ENCODE data around the gene CCDC88B.
"Not testable (repeated sequence)": the region's sequence is repeated elsewhere in the genome, so short reads cannot be mapped to it uniquely, and the experiment has no call there.

The CCDC88B gene

GRCh38 chr11:64305075-64305690 is 34.8 kb upstream of the CCDC88B start, which contains the start of gene ESRRA:
Gene ESRRA, plus strand, starts transcription at chr11:64305524. Its CDS starts 1,656 bp downstream, at chr11:64307180.
- Histone ChIP-seq H3K9ac (ENCODE audit: low read length in 5 of 5) (peak within 1 kb of the TSS; percentile 26 to 83 (median 78)), H3K27ac (ENCODE audit: low read depth, low read length) (peak within 1 kb of the TSS; percentile 89), H3K36me3 (ENCODE audit: control insufficient read depth in 5 of 5, insufficient read depth in 5 of 5, low read length in 5 of 5) (peaks cover 0 to 8% (median 3%) of the 10 kb centered on the region in 5 donors), H3K27me3 (ENCODE audit: control insufficient read depth in 5 of 5, insufficient read depth in 4 of 5, low read length in 5 of 5) (peaks cover 0 to 7% (median 3%) of the 10 kb centered on the region in 5 donors), H3K9me3 (ENCODE audit: control insufficient read depth in 5 of 5, low read length in 5 of 5) (no peaks in the 10 kb centered on the region), H3K4me3 (ENCODE audit: low read depth in 1 of 5, low read length in 5 of 5) (peak within 1 kb of the TSS; percentile 72 to 80 (median 76)), H3K4me1 (ENCODE audit: control insufficient read depth in 5 of 5, insufficient read depth in 5 of 5, low read length in 5 of 5) (peaks cover 2 to 43% (median 36%) of the 10 kb centered on the region in 5 donors)

DNA sequence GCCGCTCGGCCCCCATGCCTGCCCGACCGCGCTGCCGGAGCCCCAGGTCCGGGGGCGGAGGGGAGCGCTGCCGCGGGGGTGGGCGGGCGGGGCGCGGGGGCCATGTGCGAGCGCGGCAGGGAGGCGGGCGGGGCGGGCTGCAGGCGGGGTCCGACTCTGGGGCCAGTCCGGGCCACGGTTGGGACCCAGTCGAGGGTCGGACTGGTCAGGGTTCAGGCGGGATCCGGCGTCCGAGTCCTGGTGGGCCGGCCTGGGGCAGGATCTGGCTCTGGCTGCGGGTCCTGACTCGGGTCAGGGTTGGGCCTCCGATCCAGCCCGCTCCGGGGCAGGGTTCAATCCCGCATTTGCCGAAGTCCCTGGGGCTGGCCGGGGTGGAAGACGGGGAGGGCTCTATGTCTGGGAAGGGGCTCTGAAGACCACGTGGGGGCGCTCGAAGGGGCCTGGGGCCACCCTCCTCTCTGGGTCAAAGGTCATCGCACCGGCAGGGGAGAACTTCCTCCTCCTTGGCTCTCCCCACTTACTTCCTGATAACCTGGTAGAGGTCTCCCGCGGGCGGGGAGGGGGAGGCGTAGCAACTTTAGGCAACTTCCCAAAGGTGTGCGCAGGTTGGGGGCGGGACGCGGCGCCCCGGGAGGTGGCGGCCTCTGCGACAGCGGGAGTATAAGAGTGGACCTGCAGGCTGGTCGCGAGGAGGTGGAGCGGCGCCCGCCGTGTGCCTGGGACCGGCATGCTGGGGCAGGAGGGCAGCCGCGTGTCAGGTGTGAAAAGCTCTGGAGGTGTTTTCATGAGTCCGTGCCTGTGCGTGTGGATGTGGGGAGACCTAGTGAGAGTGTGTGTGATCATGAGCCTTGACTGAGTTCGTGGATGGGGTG is 34.1 kb upstream of the CCDC88B start:
- Histone ChIP-seq H3K9me3 (ENCODE audit: control insufficient read depth in 5 of 5, low read length in 5 of 5) (no peaks in the 10 kb centered on the region), H3K9ac (ENCODE audit: low read length in 5 of 5) (peak overlapping the region; percentile 26 to 83 (median 78)), H3K4me1 (ENCODE audit: control insufficient read depth in 5 of 5, insufficient read depth in 5 of 5, low read length in 5 of 5) (peaks cover 2 to 36% (median 29%) of the 10 kb centered on the region in 5 donors), H3K4me3 (ENCODE audit: low read depth in 1 of 5, low read length in 5 of 5) (peak overlapping the region; percentile 70 to 80 (median 71)), H3K36me3 (ENCODE audit: control insufficient read depth in 5 of 5, insufficient read depth in 5 of 5, low read length in 5 of 5) (peaks cover 0 to 8% (median 3%) of the 10 kb centered on the region in 5 donors), H3K27ac (ENCODE audit: low read depth, low read length) (peak overlapping the region; percentile 75), H3K27me3 (ENCODE audit: control insufficient read depth in 5 of 5, insufficient read depth in 4 of 5, low read length in 5 of 5) (no peaks in the 10 kb centered on the region)

DNA sequence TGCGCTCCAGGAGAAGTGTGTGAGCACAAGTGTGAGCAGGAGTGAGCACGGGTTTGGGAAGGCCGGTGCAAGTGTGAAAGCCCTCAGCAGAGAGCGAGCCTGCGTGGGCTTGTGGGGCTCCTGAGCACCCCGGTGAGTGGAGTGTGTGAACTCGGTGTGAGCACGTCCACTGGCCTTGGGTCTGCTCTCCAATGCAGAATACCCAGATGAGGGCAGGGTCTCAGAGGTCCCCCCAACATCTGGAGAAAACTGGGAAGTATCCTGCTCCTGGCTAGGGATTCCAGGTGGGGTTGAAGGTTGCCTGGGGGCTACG is 33.5 kb upstream of the CCDC88B start:
- Histone ChIP-seq H3K4me1 (ENCODE audit: control insufficient read depth in 5 of 5, insufficient read depth in 5 of 5, low read length in 5 of 5) (peaks cover 2 to 31% (median 28%) of the 10 kb centered on the region in 5 donors), H3K4me3 (ENCODE audit: low read depth in 1 of 5, low read length in 5 of 5) (peak overlapping the region; percentile 70 to 80 (median 71)), H3K36me3 (ENCODE audit: control insufficient read depth in 5 of 5, insufficient read depth in 5 of 5, low read length in 5 of 5) (peaks cover 0 to 8% (median 3%) of the 10 kb centered on the region in 5 donors), H3K9ac (ENCODE audit: low read length in 5 of 5) (peak overlapping the region; percentile 26 to 83 (median 78)), H3K9me3 (ENCODE audit: control insufficient read depth in 5 of 5, low read length in 5 of 5) (no peaks in the 10 kb centered on the region), H3K27ac (ENCODE audit: low read depth, low read length) (peak overlapping the region; percentile 75), H3K27me3 (ENCODE audit: control insufficient read depth in 5 of 5, insufficient read depth in 4 of 5, low read length in 5 of 5) (no peaks in the 10 kb centered on the region)

DNA sequence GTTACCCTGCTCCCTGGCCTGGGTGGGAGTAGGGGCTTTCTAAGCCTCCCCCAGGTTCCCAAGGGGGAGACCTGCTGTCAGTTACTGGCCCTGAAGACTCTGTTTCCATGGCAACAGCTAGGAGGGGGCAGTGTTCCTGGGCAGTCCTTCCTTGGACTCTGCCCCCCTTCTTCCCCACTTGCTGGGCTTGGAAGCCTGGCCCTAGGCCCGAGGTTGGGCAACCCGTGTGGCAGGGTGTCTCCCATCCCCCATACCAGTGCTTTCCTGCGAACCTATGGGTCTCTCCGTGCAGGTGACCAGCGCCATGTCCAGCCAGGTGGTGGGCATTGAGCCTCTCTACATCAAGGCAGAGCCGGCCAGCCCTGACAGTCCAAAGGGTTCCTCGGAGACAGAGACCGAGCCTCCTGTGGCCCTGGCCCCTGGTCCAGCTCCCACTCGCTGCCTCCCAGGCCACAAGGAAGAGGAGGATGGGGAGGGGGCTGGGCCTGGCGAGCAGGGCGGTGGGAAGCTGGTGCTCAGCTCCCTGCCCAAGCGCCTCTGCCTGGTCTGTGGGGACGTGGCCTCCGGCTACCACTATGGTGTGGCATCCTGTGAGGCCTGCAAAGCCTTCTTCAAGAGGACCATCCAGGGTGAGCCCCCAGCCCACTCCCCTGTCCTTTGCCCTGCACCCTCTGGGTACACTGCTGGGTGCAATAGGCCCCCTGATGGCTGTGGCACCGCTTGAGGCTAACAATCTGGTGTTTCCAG is 33.0 kb upstream of the CCDC88B start:
- Histone ChIP-seq H3K4me3 (ENCODE audit: low read depth in 1 of 5, low read length in 5 of 5) (peak overlapping the region; percentile 11 to 80 (median 70)), H3K4me1 (ENCODE audit: control insufficient read depth in 5 of 5, insufficient read depth in 5 of 5, low read length in 5 of 5) (peaks cover 2 to 31% (median 28%) of the 10 kb centered on the region in 5 donors), H3K36me3 (ENCODE audit: control insufficient read depth in 5 of 5, insufficient read depth in 5 of 5, low read length in 5 of 5) (peaks cover 0 to 8% (median 3%) of the 10 kb centered on the region in 5 donors)

GRCh38 chr11:64307795-64308194 is 32.2 kb upstream of the CCDC88B start:
- not testable (repeated sequence) for H3K9ac ChIP-seq (ENCODE audit: low read length in 5 of 5); H3K4me3 ChIP-seq (ENCODE audit: low read depth in 1 of 5, low read length in 5 of 5); H3K9me3 ChIP-seq (ENCODE audit: control insufficient read depth in 5 of 5, low read length in 5 of 5); H3K36me3 ChIP-seq (ENCODE audit: control insufficient read depth in 5 of 5, insufficient read depth in 5 of 5, low read length in 5 of 5); H3K27me3 ChIP-seq (ENCODE audit: control insufficient read depth in 5 of 5, insufficient read depth in 4 of 5, low read length in 5 of 5)
- Histone ChIP-seq H3K27ac (ENCODE audit: low read depth, low read length) (peak overlapping the region; percentile 75), H3K4me1 (ENCODE audit: control insufficient read depth in 5 of 5, insufficient read depth in 5 of 5, low read length in 5 of 5) (peaks cover 2 to 36% (median 28%) of the 10 kb centered on the region in 5 donors)

More for the DNA sequence above, 33.0 kb upstream of the CCDC88B start:
- Histone ChIP-seq H3K9ac (ENCODE audit: low read length in 5 of 5) (peak overlapping the region in 4 of 5 donors; percentile 55 to 83 (median 80)), H3K9me3 (ENCODE audit: control insufficient read depth in 5 of 5, low read length in 5 of 5) (no peaks in the 10 kb centered on the region), H3K27me3 (ENCODE audit: control insufficient read depth in 5 of 5, insufficient read depth in 4 of 5, low read length in 5 of 5) (no peaks in the 10 kb centered on the region), H3K27ac (ENCODE audit: low read depth, low read length) (peak overlapping the region; percentile 75)

DNA sequence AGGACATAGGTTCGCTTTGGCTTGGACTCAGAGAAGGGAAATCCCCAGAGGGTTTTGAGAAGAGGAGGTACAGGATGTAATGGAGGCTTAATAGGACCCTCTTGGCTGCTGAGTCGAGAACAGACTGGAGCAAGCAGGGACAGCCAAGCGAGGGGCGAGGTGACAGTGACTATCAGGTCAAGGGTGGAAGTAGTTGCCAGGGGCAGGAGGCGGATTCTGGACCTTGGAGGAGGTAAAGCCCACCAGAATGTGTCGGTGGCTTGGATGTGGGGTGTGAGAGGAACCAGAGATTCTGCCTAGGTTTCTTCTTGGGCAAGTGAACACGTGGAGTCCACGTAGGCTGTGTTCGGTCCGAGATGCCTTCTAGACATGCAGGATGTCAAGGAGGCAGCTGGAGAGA is 27.1 kb upstream of the CCDC88B start:
- Histone ChIP-seq H3K36me3 (ENCODE audit: control insufficient read depth in 5 of 5, insufficient read depth in 5 of 5, low read length in 5 of 5) (peaks cover 0 to 23% (median 21%) of the 10 kb centered on the region in 5 donors), H3K27ac (ENCODE audit: low read depth, low read length) (peak overlapping the region; percentile 70), H3K9me3 (ENCODE audit: control insufficient read depth in 5 of 5, low read length in 5 of 5) (no peaks in the 10 kb centered on the region), H3K9ac (ENCODE audit: low read length in 5 of 5) (peak overlapping the region in 1 of 5 donors; percentile 11), H3K27me3 (ENCODE audit: control insufficient read depth in 5 of 5, insufficient read depth in 4 of 5, low read length in 5 of 5) (no peaks in the 10 kb centered on the region), H3K4me1 (ENCODE audit: control insufficient read depth in 5 of 5, insufficient read depth in 5 of 5, low read length in 5 of 5) (peaks cover 0 to 40% (median 19%) of the 10 kb centered on the region in 5 donors), H3K4me3 (ENCODE audit: low read depth in 1 of 5, low read length in 5 of 5) (no peak overlapping the region)

GRCh38 chr11:64313491-64314145 is 26.4 kb upstream of the CCDC88B start:
- Histone ChIP-seq H3K4me3 (ENCODE audit: low read depth in 1 of 5, low read length in 5 of 5) (peak overlapping the region in 4 of 5 donors; percentile 6 to 49 (median 34)), H3K36me3 (ENCODE audit: control insufficient read depth in 5 of 5, insufficient read depth in 5 of 5, low read length in 5 of 5) (peaks cover 0 to 23% (median 21%) of the 10 kb centered on the region in 5 donors), H3K4me1 (ENCODE audit: control insufficient read depth in 5 of 5, insufficient read depth in 5 of 5, low read length in 5 of 5) (peaks cover 0 to 45% (median 21%) of the 10 kb centered on the region in 5 donors), H3K27ac (ENCODE audit: low read depth, low read length) (peak overlapping the region; percentile 70), H3K9me3 (ENCODE audit: control insufficient read depth in 5 of 5, low read length in 5 of 5) (no peaks in the 10 kb centered on the region), H3K9ac (ENCODE audit: low read length in 5 of 5) (peak overlapping the region in 4 of 5 donors; percentile 56 to 71 (median 61)), H3K27me3 (ENCODE audit: control insufficient read depth in 5 of 5, insufficient read depth in 4 of 5, low read length in 5 of 5) (no peaks in the 10 kb centered on the region)

- Histone ChIP-seq H3K9ac (ENCODE audit: low read length in 5 of 5) (peak overlapping the region in 4 of 5 donors; percentile 56 to 71 (median 61)), H3K27ac (ENCODE audit: low read depth, low read length) (peak overlapping the region; percentile 70), H3K9me3 (ENCODE audit: control insufficient read depth in 5 of 5, low read length in 5 of 5) (no peaks in the 10 kb centered on the region), H3K27me3 (ENCODE audit: control insufficient read depth in 5 of 5, insufficient read depth in 4 of 5, low read length in 5 of 5) (no peaks in the 10 kb centered on the region), H3K4me1 (ENCODE audit: control insufficient read depth in 5 of 5, insufficient read depth in 5 of 5, low read length in 5 of 5) (peaks cover 0 to 51% (median 26%) of the 10 kb centered on the region in 5 donors), H3K36me3 (ENCODE audit: control insufficient read depth in 5 of 5, insufficient read depth in 5 of 5, low read length in 5 of 5) (peaks cover 0 to 23% (median 21%) of the 10 kb centered on the region in 5 donors), H3K4me3 (ENCODE audit: low read depth in 1 of 5, low read length in 5 of 5) (peak overlapping the region; percentile 4 to 49 (median 31))
Measured at GRCh38 chr11:64314146-64314804, 25.7 kb upstream of the CCDC88B start.
